Measurements from ENCODE around the gene GCK.

The GCK gene

GRCh38 chr7:44120395-44120794, 68.8 kb downstream of the GCK start:
- POLR2A ChIA-PET: no interaction called here
- CTCF ChIA-PET: interaction anchor here (1.1 to 1.3 kb wide), 2 partner anchors 13 to 21 kb away, joined by 3 to 4 read pairs; no protein-coding TSS in a partner anchor
- no peak overlapping the region for H3K4me3 ChIP-seq (ENCODE audit: low read depth, low read length)
- DNase-seq (ENCODE audit: low read depth, low spot score): no peak
- no peak for TF ChIP-seq CTCF (IDR thresholded peaks at IDR 0.05; ENCODE audit: insufficient read depth, low read length, missing control alignments)

DNA sequence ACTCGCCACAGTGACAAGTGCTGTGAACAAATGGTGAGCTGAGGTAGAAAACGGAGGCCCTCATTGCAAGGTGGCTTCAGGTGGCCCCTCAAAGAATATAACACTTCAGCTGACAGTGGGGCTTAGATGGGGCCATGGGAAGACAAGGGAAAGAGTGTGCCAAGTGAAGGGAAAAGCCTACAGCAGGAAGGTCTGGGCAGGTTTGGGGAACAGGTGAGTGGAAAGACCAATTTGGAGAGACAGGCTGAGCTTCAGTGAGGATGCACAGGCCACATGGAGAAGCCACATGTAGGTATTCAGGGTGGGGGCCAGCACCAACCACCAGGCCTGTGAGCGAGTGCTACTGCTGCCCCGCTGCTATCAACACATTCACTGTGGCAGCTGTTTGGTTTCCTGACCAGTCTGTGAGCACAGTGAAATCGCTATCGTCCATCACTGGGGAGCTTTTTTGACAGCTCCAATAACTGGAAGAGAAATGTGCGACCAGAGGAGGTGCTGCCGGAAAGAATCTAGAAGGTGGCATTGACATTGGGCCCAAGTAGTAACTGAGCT, 69.3 kb downstream of the GCK start:
- ChIA-PET CTCF (interaction anchor here (1.1 to 1.3 kb wide), 2 partner anchors 13 to 21 kb away, joined by 3 to 4 read pairs; no protein-coding TSS in a partner anchor), POLR2A (no interaction called here)
- H3K4me3 ChIP-seq (ENCODE audit: low read depth, low read length): no peak overlapping the region
- TF ChIP-seq CTCF (IDR thresholded peaks at IDR 0.05; ENCODE audit: insufficient read depth, low read length, missing control alignments): no peak
- no peak for DNase-seq (ENCODE audit: low read depth, low spot score)

DNA sequence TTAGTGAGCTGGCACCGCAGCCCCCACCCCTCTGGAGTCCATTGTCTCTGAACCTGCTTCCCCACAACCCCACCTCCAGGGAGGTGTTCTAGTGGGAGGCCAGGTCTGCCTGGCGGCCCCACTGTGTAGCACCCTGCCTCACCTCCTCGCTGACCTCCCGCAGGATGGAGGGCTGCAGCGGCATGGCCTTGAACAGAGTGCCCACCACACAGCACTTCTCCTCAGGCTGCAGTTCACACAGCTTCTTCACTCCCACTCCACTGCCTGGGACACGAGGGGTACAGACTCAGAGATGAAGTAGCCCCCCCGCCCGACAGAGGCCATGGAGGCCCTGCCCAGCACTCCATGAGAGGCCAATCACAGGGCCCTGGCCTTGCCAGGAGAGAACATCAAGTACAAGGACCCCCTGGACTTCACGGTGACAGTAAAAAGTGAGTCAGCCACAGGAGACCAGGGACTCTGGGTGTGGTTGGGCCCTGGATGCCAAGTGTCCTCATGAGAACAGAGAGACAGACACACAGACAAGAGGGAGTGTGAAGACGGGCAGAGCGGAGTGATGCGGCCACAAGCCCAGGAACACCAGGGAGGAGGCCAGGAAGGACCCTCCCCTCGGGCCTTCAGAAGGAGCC, 71.3 kb downstream of the GCK start:
- POLR2A ChIA-PET: no interaction called here
- no peak for DNase-seq (ENCODE audit: low read depth, low spot score)
- TF ChIP-seq CTCF (IDR thresholded peaks at IDR 0.05; ENCODE audit: insufficient read depth, low read length, missing control alignments): no peak
- H3K4me3 ChIP-seq (ENCODE audit: low read depth, low read length): no peak overlapping the region
- CTCF ChIA-PET: interaction anchor here (1.7 kb wide), 1 partner anchor 10 kb away, joined by 5 read pairs; no protein-coding TSS in a partner anchor

DNA sequence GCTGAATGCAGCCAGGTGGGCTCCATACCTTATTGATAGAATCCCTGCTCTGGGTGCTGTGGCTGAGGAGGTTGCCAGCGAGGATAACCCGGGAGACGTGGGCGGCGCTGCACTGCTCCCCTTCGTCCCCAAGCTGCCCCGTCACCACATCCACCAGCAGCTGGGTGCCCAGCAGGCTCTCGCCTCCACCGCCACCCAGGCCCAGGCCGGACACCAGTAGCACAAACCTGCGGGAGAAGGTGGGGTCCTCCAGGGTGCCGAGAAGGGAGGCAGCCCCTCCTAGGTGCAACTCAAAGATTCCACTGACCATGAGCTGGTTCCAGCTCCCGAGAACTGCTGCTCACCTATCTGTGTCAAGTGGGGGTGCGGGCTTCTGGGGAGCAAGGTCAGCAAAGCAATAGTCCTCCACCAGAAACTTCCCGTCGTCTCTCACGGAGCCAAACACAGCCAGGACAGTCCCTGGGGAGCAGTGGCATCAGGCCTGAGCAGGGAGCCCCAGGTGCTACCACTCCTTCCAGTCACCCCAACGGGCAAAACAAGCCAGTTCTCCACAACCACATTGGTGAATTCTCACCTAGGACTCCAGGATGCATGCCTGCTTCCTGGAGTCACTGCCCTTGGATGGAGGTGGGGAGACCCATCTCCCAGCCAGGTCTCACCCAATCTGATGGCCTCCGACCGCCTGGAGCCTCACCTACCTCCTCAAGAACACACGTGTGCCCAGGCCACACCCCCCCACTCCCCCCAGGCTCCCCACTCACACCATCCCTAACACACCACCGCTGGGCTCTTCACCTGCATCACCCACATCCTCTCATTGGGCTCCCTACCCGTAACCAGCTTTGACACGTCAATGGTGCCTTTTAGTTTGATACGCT, 72.2 kb downstream of the GCK start:
- DNase-seq (ENCODE audit: low read depth, low spot score): no peak
- no peak for TF ChIP-seq CTCF (IDR thresholded peaks at IDR 0.05; ENCODE audit: insufficient read depth, low read length, missing control alignments)
- ChIA-PET POLR2A (interaction anchor here (0.6 to 2.8 kb wide), 2 partner anchors 9 to 45 kb away, joined by 4 to 8 read pairs; no protein-coding TSS in a partner anchor), CTCF (interaction anchor here (1.1 to 1.7 kb wide), 3 partner anchors 9 to 46 kb away, joined by 3 to 5 read pairs (median 5); no protein-coding TSS in a partner anchor)
- no peak overlapping the region for H3K4me3 ChIP-seq (ENCODE audit: low read depth, low read length)

- POLR2A ChIA-PET: interaction anchor here (1.0 to 2.8 kb wide), 3 partner anchors 14 to 49 kb away, joined by 3 to 8 read pairs (median 3); no protein-coding TSS in a partner anchor
- TF ChIP-seq CTCF (IDR thresholded peaks at IDR 0.05; ENCODE audit: insufficient read depth, low read length, missing control alignments): no peak
- no peak for DNase-seq (ENCODE audit: low read depth, low spot score)
- CTCF ChIA-PET: interaction anchor here (1.1 to 1.8 kb wide), 4 partner anchors 9 to 45 kb away, joined by 3 to 6 read pairs (median 5); no protein-coding TSS in a partner anchor
- H3K4me3 ChIP-seq (ENCODE audit: low read depth, low read length): no peak overlapping the region
Observed at GRCh38 chr7:44116087-44116788, 73.0 kb downstream of the GCK start.
